ENCODE data around the gene ZNF764.

ZNF764 gene

DNA sequence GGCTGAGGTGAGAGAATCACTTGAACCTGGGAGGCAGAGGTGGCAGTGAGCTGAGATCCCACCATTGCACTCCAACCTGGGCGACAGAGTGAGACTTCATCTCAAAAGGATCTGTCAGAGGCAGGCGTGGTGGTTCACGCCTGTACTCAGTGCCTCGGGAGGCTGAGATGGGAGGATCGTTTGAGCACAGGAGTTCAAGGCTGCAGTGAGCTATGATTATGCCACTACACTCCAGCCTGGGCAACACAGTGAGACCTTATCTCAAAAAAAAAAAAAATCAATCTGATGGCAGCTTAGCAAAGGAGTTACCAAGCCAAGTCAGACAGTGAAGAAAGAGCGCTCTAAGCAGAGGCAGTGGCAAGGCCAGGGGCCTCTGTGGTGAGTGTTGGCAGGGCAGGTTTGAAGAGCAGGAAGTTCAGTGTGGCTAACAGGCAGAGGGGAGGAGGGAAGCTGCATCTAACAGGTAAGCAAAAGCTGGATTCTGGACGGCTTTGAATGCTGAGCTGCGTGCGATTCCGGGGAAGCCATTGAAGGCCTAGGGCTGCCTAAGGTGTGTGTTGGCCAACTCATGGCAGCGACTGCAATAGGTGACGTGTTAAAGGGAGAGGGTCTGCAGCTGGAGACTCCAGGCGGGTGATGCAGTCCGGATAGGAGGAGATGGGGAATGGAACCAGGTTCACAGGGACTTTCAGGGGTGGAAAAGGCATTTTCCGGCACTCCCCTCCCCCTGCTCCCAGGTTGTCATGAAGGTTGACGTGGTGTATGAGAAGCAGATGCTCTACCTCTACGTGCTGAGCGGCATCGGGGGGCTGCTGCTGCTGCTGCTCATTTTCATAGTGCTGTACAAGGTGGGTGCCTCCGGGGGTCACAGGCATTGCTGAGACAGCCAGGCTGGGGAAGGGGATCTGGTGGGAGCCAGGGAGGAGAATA, 38.8 kb downstream of the ZNF764 start:
- no peak for DNase-seq
- in situ Hi-C loops (cut with HindIII; ENCODE audit: low pct_ligation_motif_present, low pct_unique_long_range_greater_than_20kb, low sequenced_read_pairs), result no loop called here

DNA sequence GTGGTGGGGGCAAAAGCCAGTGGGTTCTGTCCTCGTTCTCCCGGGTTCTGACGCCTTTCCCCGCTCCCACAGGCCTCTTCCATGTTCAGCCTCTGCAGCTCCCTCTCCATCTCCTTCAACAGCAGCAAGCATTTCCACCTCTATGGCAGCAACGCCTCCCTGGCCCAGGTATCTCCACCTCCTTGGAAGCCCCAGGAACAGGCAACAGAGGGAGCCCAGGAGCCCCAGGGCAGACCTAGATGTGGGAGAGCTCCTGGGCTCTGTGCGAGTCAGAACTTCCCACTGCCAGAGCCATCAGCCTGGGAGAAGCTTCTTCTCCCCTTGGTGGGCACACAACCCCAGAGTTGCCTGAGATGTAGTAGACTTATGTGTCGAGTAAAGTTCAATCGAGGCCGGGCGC, 39.6 kb downstream of the ZNF764 start:
- no peak for DNase-seq
- in situ Hi-C loops (cut with HindIII; ENCODE audit: low pct_ligation_motif_present, low pct_unique_long_range_greater_than_20kb, low sequenced_read_pairs), result no loop called here

DNA sequence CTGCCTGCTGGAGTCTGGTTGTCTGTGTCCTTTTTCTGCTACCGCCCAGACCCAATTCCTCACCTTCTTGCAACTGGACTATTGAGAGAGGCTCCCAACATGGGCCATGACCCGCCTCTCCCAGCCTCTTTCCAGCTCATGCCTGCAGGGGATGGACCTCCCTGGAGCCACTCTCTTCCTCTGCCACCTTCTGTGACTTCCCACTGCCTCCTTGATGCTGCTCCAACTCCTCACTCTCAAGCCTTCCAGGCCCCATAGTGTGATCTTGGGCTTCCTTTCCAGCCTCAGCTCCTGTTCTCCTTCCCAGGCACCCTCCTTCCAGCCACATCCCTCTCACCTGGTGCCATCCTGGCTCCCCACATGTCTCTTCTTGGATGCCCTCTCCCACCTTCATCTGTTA, 42.9 kb downstream of the ZNF764 start:
- in situ Hi-C loops (cut with HindIII; ENCODE audit: low pct_ligation_motif_present, low pct_unique_long_range_greater_than_20kb, low sequenced_read_pairs), result no loop called here
- DNase-seq, result no peak

DNA sequence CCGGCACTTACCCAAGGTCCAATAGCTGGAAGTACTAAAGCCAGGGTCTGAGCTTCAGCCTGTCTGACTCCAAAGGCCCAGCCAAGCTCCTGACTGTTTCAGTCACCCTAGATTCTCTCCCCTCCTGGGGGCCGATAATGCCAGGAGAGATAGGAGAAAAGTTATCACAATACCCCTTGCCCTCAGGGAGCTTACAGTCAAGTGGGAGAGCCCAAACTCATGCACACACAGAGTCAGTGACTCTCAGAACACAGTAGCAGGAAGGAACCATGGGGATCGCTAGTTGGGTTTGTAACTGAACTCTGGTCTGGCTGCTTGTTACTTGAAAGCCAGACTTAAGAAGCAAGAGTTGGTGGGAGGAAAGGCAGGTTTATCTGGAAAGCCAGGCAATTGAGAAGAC, 46.7 kb downstream of the ZNF764 start:
- no peak for DNase-seq

DNA sequence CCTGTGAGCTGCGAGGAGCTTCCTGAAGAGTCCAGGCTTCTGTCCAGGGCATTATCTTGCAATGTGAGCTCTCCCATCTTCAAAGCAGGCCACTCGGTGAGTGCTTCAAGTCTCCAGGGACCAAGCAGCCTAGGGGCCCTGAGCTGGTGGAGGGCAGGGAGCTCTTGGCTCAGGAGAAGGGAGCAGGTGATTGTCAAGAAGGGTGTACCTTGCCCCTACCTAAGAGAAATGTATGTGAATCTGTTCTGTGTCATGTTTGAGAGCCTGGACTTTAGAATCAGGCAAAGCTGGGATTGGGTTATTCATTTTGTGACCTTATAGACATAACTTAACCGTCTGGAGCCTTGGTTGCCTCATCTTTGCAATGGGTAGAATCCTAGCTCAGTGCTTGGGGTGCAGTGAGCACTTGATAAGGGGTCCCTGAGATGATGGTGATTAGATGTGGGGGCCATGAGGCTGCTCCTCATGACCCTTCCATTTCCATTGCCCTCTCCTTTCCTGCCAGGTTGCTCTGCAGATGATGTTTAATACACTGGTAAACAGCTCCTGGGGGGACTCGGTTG, 47.7 kb downstream of the ZNF764 start:
- in situ Hi-C loops (cut with HindIII; ENCODE audit: low pct_ligation_motif_present, low pct_unique_long_range_greater_than_20kb, low sequenced_read_pairs), result no loop called here
- DNase-seq, result no peak

More for the DNA sequence above, 46.7 kb downstream of the ZNF764 start:
- in situ Hi-C loops (cut with HindIII; ENCODE audit: low pct_ligation_motif_present, low pct_unique_long_range_greater_than_20kb, low sequenced_read_pairs), result no loop called here

DNA sequence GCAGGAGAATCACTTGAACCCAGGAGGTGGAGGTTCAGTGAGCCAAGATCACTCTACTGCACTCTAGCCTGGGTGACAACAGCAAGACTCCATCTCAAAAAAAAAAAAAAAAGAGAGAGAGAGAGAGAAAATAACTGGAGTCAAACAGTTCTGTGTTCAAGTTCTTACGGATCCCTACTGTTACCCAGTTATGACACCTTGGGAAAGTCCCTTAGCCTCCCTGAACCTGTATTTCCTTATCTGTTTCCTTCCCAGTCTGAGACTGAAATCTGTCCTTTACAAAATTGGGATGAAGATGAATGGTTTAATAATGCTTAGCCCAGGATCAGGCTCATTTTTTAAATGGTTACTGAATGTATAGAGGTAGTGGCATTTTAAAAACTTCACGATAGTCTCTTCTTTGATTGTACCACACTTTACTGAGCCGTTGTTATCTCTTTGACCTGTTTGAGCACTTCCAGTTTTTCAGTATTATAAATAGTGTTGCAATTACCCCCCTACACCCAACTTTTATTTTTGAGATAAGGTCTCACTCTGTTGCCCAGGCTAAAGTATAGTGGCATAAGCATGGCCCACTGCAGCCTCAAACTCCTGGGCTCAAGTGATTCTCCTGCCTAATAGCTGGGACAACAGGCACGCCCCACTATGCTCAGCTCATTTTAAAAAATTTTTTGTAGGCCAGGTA, 49.0 kb downstream of the ZNF764 start:
- in situ Hi-C loops (cut with HindIII; ENCODE audit: low pct_ligation_motif_present, low pct_unique_long_range_greater_than_20kb, low sequenced_read_pairs), result no loop called here
- DNase-seq, result no peak
